OCI-M2 (cell line): Measurements from ENCODE around the gene CST3.

Source experiments
- DNase-seq: peaks from one replicate; lab custom pipeline; 2025; ENCODE audit not compliant: unreplicated experiment; lab: John Stamatoyannopoulos, UW

CST3 gene

GRCh38 chr20:23605867-23606651 lies 31.7 kb downstream of the CST3 start, which contains the start of gene CST9:
TSS of gene CST9 (minus strand) at chr20:23605917. CDS start at chr20:23605864, 53 bp downstream.
- no peak for DNase-seq

DNA sequence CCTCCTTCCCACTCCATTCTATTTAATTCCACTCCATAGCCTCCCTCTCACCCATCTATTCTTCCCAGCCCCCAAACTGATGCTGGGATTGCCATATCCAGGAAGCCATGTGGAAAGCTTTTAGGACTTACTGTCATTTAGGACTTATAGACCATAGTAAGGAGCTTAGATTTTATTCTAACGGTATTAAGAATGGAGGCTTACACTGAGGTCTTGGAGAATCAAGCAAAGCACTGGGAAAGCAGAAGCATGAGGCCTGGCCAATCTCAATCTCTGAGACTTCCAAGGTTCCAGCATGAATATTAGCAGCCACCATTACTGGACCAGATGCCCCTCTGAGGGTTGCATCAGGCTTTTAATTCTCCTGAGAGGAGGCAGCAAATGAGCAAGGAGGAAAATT lies 33.4 kb downstream of the CST3 start:
- DNase-seq, result no peak

- no peak for DNase-seq
These were observed 34.4 kb downstream of the CST3 start for GRCh38 chr20:23603321-23603720.

GRCh38 chr20:23602699-23603098 lies 35.1 kb downstream of the CST3 start:
- no peak for DNase-seq

GRCh38 chr20:23602241-23602640 lies 35.5 kb downstream of the CST3 start:
- no peak for DNase-seq

DNA sequence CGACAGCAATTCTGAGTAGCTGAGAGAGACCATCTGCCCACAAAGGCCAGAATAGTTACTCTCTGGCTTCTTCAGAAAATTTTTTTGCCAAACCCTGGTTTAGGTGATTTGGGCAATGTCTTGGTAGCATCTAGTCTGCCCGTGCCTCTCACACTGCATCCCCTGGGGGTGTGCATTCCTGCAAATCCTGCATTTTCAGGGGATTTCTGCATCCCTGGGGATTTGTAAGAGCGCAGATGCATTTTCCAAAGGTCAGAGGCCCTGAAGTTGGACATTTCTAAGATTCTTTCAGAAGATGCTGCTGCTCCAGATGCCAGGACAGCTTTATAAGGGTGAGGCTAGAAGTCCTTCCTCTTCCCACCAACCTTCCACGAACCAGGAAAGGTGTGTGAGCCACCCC lies 36.0 kb downstream of the CST3 start:
- no peak for DNase-seq

GRCh38 chr20:23598481-23598880 lies 39.3 kb downstream of the CST3 start:
- DNase-seq, result no peak

- DNase-seq, result no peak
These were observed 41.0 kb downstream of the CST3 start for GRCh38 chr20:23596579-23597250.

- no peak for DNase-seq
These were observed 41.8 kb downstream of the CST3 start for GRCh38 chr20:23595941-23596340.

- no peak for DNase-seq
These were observed 49.0 kb downstream of the CST3 start for GRCh38 chr20:23588434-23589403.

DNA sequence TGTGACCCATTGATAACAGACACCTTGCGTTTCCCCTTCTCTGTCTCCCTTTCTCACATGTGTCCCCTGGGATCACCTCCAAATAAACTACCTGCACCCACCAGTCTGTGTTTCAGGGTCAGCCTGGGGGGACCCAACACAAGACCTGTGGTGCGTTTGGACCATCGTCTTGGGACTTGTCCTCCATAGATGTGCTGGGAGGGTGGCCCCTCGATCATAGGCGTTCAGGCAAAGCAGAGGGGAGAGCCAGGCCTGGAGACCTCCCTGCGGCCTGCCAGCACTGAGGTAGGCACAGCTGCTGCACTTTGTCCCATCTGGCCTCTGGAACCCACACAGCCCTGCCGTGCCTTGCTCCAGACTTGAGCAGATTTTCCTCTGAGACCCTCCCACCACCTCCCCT lies 50.1 kb downstream of the CST3 start:
- no peak for DNase-seq

DNA sequence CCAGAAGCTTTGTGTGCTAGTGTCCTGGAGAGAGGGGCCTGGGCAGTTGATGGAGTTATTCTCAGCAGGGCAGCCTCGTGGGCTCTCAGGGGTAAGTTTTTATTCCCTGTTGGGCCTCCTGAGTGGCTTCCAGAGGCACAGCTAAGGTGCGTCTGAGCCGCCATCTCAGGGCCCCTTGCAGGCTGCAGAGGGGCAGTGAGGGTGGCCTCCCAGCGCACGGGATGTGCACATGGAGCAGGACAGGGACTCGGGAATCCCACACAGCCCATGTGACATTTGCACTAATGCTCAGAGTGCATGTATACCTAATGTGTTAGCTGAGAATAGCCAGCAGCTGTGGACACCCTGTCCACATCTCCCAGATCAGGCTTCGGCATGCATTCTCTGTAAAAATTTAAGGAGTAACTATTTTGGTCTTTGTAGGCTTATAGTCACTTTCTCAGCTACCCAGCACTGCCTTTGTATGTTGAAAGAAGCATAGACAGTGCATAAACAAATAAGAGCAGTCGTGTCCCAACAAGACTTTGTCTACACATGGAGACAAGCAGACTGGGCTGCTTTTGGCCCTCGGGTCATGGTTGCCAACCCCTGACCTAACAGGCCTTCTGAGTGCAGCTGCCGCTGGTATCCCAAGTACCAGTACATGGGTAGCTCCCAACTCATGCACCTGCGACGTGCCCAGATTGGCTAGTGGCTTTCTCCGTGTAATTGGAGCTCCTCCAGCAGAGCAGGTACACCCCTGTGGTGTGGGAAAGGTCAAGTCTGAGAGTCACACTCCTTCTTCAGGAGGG lies 50.8 kb downstream of the CST3 start:
- no peak for DNase-seq

DNA sequence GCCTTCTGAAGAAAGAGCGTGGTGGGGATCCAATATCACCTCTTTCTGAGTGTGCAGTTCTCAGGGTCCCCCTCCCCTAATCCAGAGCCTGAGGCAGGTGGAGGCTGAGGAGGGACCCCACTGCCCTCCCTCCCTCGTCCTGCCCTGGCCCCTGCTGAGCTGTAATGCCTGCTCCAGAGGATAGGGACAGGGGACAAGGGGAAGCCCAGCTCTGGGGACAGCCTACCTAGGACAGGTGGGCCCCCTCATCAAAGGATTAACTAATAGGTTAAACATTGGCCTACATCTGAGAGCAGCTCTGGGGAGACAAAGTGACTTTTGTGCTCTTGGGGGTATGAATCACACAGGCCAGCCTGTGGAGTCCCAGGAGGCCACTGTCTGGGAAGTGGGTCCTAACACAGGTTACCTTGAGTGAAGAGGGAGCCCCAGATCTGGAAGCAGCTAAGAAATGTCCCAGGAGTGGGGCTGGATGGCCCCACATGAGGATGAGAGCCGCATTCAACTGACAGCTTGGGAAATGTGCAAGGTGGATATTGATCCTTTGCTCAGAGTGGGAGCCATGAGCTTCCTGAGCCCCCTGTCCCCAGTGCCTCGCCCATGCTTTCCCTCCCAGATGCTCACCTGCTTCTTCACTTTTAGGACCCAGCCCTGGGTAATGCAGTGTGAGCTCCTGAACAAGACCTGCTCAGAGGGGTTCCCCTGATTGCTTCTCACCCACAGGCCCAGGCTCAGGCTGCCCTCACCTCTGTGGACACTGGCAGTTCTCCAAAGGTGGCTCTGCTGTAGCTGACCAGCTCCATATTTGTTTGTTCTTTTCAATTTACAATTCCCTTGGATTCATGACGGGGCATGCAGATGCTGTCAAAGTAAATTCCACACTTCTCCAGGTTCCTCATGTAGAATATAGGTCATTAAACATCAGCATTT lies 51.7 kb downstream of the CST3 start:
- no peak for DNase-seq

- DNase-seq, result no peak
These were observed 52.3 kb downstream of the CST3 start for GRCh38 chr20:23585449-23585807.

- no peak for DNase-seq
These were observed 53.1 kb downstream of the CST3 start for GRCh38 chr20:23584434-23585199.
